RCC 7860 (cell line): ENCODE measurements around the gene BACE2.
"Not testable (repeated sequence)": the region's sequence is repeated elsewhere in the genome, so short reads cannot be mapped to it uniquely, and the experiment has no call there.

Source experiments
- DNase-seq: peaks from one replicate; pipeline ENCODE4 v3.0.0-alpha.2; 2015; ENCODE audit warnings: low spot score
- FAIRE-seq: peaks from 2 replicates; lab custom pipeline; 2012; peaks lifted over from hg19 to GRCh38; lab: Jason Lieb, UNC

The BACE2 gene

DNA sequence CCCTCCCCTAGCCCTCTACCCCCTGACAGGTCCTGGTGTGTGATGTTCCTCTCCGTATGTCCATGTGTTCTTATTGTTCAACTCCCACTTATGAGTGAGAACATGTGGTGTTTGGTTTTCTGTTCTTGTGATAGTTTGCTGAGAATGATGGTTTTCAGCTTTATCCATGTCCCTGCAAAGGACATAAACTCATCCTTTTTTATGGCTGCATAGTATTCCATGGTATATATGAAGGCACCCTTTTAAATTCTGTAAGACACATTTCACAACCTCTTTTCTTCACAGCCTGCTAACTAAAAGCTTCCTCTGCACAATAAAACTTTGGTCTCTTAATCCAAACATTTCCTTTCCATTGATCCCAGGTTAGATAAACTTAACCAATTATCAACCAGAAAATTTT lies 88.3 kb downstream of the BACE2 start:
- FAIRE-seq, DNase-seq: not testable (repeated sequence)

GRCh38 chr21:41256771-41257702 lies 89.1 kb downstream of the BACE2 start:
- no peak for FAIRE-seq

GRCh38 chr21:41258617-41259016 lies 90.7 kb downstream of the BACE2 start:
- no peak for DNase-seq
- FAIRE-seq, result no peak

More at GRCh38 chr21:41256771-41257702, 89.1 kb downstream of the BACE2 start:
- no peak for DNase-seq

- no peak for FAIRE-seq
- DNase-seq, result no peak
Measured at GRCh38 chr21:41260428-41260827, 92.5 kb downstream of the BACE2 start.

GRCh38 chr21:41267346-41267745 lies 99.4 kb downstream of the BACE2 start:
- FAIRE-seq, result no peak
- no peak for DNase-seq

DNA sequence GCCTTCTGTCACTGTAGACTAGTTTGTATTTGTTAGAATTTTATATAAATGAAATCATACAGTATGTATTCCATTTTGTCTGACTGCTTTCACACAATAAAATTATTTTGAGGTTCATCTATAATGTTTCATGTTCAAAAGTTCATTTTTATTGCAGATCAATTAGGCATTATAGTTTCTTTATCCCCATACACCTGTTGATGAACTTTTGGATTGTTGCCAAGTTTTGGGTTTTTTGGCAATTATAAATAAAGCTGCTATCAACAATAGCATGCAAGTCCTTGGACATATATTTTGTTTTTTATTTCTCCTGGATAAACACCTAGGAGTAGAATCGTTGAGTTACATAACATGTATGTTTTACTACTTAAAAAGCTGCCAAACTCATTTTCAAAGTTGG lies 101.6 kb downstream of the BACE2 start:
- no peak for DNase-seq
- FAIRE-seq, result no peak

GRCh38 chr21:41277196-41277595 lies 109.2 kb downstream of the BACE2 start:
- no peak for FAIRE-seq
- no peak for DNase-seq

- DNase-seq, result no peak
- FAIRE-seq, result no peak
Measured at GRCh38 chr21:41277846-41278245, 109.9 kb downstream of the BACE2 start.

- DNase-seq (no peak), FAIRE-seq (no peak)
Measured at GRCh38 chr21:41280115-41280919, 112.4 kb downstream of the BACE2 start.

GRCh38 chr21:41282412-41282811 lies 114.5 kb downstream of the BACE2 start:
- FAIRE-seq (no peak), DNase-seq (no peak)

GRCh38 chr21:41283211-41283818 lies 115.4 kb downstream of the BACE2 start:
- DNase-seq (peak; percentile 66), FAIRE-seq (peak; percentile 78)

DNA sequence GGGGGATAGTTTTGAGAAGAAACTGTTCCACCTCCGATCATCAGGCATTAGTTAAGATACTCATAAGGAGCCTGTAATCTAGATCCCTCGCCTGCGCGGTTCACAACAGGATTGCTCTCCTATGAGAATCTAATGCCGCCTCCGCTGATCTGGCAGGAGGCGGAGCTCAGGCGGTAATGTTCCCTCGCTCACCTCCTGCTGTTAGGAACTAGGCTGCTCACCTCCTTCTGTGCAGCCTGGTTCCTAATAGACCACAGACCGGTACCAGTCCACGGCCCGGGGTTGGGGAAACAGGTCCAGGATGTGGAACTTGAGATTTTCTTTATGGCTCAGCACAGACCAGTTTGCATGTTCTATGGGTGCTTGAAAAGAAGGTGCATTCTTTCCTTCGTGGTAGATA lies 121.5 kb downstream of the BACE2 start:
- no peak for DNase-seq
- no peak for FAIRE-seq

DNA sequence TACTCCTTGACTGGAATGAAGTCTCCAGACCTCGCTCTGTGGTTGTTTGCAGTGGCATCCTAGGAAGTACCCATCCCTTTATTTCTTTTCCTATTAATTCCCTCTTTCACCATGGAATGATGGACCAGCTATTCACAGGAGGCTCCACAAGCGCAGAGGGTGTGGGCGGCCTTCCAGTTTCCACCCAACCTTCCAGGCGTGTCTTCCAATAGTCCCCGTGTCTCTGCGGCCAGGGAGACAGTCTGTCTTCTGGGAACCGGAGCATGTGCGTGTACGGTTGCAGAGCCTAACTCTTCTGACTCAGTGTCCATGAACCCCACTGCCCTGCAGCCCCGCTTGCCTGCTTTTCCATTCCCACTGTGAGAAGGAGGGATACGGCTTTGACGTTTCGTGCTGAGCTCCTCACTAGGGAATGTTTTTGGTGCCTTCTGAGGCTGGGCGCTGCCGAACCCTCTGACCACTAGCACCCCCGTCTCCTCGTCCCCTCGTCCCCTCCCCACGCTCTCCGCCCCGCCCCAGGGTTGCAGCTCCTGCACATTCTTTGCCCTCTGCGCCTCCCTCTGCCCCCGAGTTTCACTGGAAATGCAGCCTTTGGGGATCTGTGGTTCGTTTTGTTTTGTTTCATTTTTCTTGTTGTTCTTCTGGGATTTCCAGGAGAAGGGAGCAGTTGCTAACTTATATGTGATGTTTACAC lies 122.3 kb downstream of the BACE2 start:
- DNase-seq (no peak), FAIRE-seq (no peak)

DNA sequence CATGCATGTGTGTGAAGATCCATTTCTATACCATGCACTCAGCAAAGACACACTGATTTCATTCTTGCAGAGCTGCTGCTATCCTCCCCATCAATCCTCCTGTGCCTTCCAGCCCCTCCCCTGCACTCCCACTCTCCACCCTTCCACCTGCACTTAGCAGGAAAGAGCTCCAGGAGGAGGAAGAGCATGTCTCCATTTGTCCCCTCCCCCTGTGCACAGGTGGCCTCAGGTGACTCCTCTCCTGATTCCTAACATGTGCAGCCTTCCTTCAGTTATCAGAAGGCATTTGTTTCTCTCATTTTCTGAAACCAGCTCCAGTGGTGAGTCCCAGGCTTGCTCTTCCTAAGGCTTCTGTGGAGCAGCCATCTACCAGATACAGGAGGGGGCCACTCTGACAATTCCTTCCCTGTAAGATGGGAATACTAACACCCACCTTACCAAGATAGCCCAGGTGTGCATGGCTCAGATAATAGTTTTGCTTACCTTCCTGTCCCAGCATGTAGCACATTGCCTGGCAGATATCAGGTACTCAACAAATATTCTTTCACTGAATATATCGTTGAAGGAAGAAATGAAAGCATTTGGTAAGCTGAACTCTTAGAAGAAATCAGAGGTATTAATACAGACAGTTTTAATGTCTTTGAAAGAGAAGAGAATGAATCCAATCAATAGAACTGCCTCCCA lies 126.7 kb downstream of the BACE2 start:
- DNase-seq (no peak), FAIRE-seq (no peak)

DNA sequence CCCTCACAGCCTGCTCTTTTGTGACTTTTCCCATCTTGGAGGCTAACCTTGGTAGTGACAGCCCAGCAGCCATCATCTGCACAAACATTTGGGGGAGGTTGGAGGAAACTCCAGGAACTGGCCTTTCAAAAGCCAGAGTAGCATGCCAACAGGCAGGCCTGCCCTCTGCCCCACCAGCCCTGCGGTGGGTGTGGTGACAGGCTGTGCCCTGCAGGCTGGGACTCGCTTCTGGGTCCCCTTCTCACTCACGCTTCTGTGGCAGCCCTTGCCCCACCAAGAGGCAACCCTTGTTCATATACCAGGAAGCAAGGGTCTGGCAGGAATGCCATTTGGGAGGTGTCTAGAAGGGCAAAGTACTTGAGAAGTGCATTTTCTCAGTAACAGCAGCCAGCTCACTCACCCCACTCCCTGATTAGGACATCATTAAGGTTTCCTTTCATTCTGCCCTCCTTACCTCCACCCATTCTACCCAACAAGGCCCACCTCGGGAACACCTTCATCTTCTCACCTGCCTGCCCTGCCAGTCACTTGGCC lies 127.8 kb downstream of the BACE2 start:
- DNase-seq (no peak), FAIRE-seq (no peak)

DNA sequence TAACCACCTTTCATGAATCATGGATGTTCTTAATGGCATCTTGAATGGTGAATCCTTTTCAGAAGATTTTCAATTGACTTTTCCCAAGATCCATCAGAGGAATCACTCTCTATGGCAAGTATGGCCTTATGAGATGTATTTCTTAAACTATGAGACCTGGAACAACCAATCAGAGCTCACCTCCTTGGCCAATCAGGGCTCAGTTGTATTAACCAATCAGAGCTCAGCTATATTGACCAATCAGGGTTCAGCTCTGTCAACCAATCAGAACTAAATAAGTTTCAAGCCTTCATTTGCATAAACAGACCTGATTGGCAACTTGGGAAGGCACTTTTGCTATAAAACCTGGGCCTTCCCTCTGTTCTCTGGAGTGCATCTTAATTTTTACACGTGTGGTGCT lies 135.0 kb downstream of the BACE2 start:
- no peak for DNase-seq
- no peak for FAIRE-seq

DNA sequence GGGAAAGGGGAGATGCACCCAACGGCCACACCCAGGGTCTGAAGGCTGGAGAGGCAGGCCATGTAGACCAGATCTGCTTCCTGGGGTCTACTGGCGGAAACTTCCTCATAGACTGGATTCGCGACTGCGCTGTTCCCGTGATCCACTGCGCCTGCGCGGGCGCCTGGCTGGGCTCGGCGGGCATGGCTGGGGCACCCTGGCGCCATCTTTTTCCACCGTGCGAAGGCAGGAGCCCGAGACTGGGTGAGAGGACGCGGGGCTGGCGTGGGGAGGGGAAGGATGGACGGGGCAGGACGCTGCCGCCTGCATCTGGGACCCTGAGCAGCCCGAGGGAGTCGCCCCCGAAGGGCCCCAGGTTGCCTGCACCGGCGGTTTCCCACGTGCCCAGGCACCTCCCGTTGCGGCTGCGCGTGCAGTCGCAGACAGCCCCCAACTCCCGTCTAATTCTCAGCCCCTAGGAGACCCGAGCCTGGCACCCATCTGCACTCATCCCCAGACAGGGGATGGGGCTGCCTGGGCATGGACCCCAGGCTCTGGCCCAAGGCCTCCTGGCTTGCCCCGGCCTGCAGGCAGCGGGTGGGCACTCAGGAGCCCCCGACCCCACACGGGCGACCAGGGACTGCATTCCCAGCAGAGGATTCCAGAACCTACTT lies 136.2 kb downstream of the BACE2 start:
- FAIRE-seq, result no peak
- DNase-seq, result no peak

GRCh38 chr21:41307219-41307618 lies 139.3 kb downstream of the BACE2 start:
- FAIRE-seq, result no peak
- no peak for DNase-seq
